SK-N-SH (cell line): ENCODE measurements around the gene CRB2. TPM values are rescaled to one million over a fixed set of nuclear protein-coding genes. Genes with fewer than 3 reads are reported as not detected.

Experiments used
- CTCF ChIA-PET: fragments of 300-600, 350-600 bp; formaldehyde crosslinking; extraction: SDS; loops from one replicate; lab custom pipeline; 2021; lab: Yijun Ruan, JAX
- POLR2A ChIA-PET: fragments of 350-600 bp; sonication (Branson Sonifier 250); formaldehyde crosslinking; extraction: SDS; loops from one replicate; lab custom pipeline; 2020; ENCODE audit warnings: antibody characterized with exemption, inconsistent platforms; lab: Yijun Ruan, JAX
- DNase-seq: peaks from one replicate; pipeline ENCODE4 v3.0.0; 2012
- H2AFZ ChIP-seq: fragments of 200-600 bp; sonication (generic); 2 replicates; pipeline ENCODE4 v1.8.1; 2016; ENCODE audit warnings: antibody characterized with exemption, mild to moderate bottlenecking, low read depth
- H3F3A ChIP-seq: fragments of 200-600 bp; sonication (generic); replicated peaks from 2 replicates; pipeline ENCODE3; 2016; ENCODE audit warnings: antibody characterized with exemption, mild to moderate bottlenecking; ENCODE audit not compliant: insufficient read depth
- H3K27ac ChIP-seq, 2 experiments: fragments of 200-500 bp in 1 of 2; fragments of 200-600 bp in 1 of 2; sonication (Bioruptor generic) in 1 of 2; sonication (generic), shearing (Covaris generic) in 1 of 2; 2 replicates each; pipeline versions ENCODE4 v1.5.1 to v1.6.1; 2014 to 2016; ENCODE audit warnings: low read depth in 2 of 2, inconsistent platforms in 1 of 2, low read length in 1 of 2, mild to moderate bottlenecking in 1 of 2, mixed read lengths in 1 of 2
- H3K27me3 ChIP-seq: fragments of 200-600 bp; sonication (generic), shearing (Covaris generic); 2 replicates; pipeline ENCODE4 v1.6.1; 2016; ENCODE audit warnings: mixed run types; ENCODE audit not compliant: insufficient read depth
- H3K36me3 ChIP-seq, 2 experiments: fragments of 200-500 bp in 1 of 2; fragments of 200-600 bp in 1 of 2; sonication (Bioruptor generic) in 1 of 2; sonication (generic) in 1 of 2; replicated peaks in 1 of 2; 2 replicates each; pipeline versions ENCODE3 to v1.5.1; 2014 to 2016; ENCODE audit warnings: low read length in 1 of 2, mild to moderate bottlenecking in 1 of 2; ENCODE audit not compliant: insufficient read depth in 2 of 2, control insufficient read depth in 1 of 2
- H3K4me1 ChIP-seq, 2 experiments: fragments of 200-500 bp in 1 of 2; fragments of 200-600 bp in 1 of 2; sonication (Bioruptor generic) in 1 of 2; sonication (generic), shearing (Covaris generic) in 1 of 2; 2 replicates each; pipeline versions ENCODE4 v1.5.1 to v1.6.1; 2014 to 2016; ENCODE audit warnings: low read depth in 1 of 2, low read length in 1 of 2, mixed run types in 1 of 2; ENCODE audit not compliant: insufficient read depth in 2 of 2, control insufficient read depth in 1 of 2
- H3K4me2 ChIP-seq: fragments of 200-600 bp; sonication (generic), shearing (Covaris generic); 2 replicates; pipeline ENCODE4 v1.6.1; 2017; ENCODE audit warnings: mixed run types
- H3K4me3 ChIP-seq, 2 experiments: fragments of 200-500 bp in 1 of 2; fragments of 200-600 bp in 1 of 2; sonication (Bioruptor generic) in 1 of 2; sonication (generic), shearing (Covaris generic) in 1 of 2; 2 replicates each; pipeline versions ENCODE4 v1.5.1 to v1.8.1; 2014 to 2016; ENCODE audit warnings: low read depth in 2 of 2, inconsistent platforms in 1 of 2, low read length in 1 of 2, mild to moderate bottlenecking in 1 of 2, mixed read lengths in 1 of 2, moderate library complexity in 1 of 2
- H3K79me2 ChIP-seq: fragments of 200-600 bp; sonication (generic); 2 replicates; pipeline ENCODE4 v1.8.1; 2017; ENCODE audit warnings: mild to moderate bottlenecking; ENCODE audit not compliant: insufficient read depth
- H3K9ac ChIP-seq: fragments of 200-600 bp; sonication (generic); 2 replicates; pipeline ENCODE4 v1.6.1; 2017; ENCODE audit warnings: mixed run types
- H3K9me2 ChIP-seq: fragments of 200-600 bp; sonication (generic); 2 replicates; pipeline ENCODE4 v1.6.1; 2017; ENCODE audit warnings: mixed run types
- H3K9me3 ChIP-seq: fragments of 200-600 bp; sonication (generic); 2 replicates; pipeline ENCODE4 v1.6.1; 2017; ENCODE audit warnings: mixed run types, mild to moderate bottlenecking, moderate library complexity
- H4K20me1 ChIP-seq: fragments of 200-600 bp; sonication (generic); 2 replicates; pipeline ENCODE4 v1.6.1; 2017; ENCODE audit warnings: mild to moderate bottlenecking, mixed run types; ENCODE audit not compliant: insufficient read depth
- CHD2 ChIP-seq: fragments of 150-350 bp; IDR thresholded peaks from 2 replicates; pipeline ENCODE4 v1.6.1; 2018; ENCODE audit warnings: low read length; ENCODE audit not compliant: partially characterized antibody
- EP300 ChIP-seq, 2 experiments: IDR thresholded peaks; 2 replicates each; pipeline versions ENCODE4 v1.4.0 to v1.6.1; 2012; ENCODE audit warnings: borderline replicate concordance in 1 of 2, low read depth in 1 of 2, low read length in 1 of 2
- FOXJ3 ChIP-seq: sonication (generic); formaldehyde crosslinking; IDR thresholded peaks from 2 replicates; pipeline ENCODE4 v1.5.1; 2020; ENCODE audit warnings: mild to moderate bottlenecking, missing genetic modification reagents
- IRF3 ChIP-seq: fragments of 150-350 bp; IDR thresholded peaks from 2 replicates; pipeline ENCODE4 v1.6.1; 2016; ENCODE audit warnings: mild to moderate bottlenecking, low read depth, low read length
- NFIC ChIP-seq: IDR thresholded peaks from 2 replicates; pipeline ENCODE4 v1.4.0; 2012; ENCODE audit warnings: borderline replicate concordance
- RAD21 ChIP-seq: IDR thresholded peaks from 2 replicates; pipeline ENCODE4 v1.6.1; 2012; ENCODE audit warnings: mild to moderate bottlenecking, low read length
- RCOR1 ChIP-seq: fragments of 150-350 bp; IDR thresholded peaks from 2 replicates; pipeline ENCODE4 v1.6.1; 2017; ENCODE audit warnings: antibody characterized with exemption, low read length
- REST ChIP-seq: IDR thresholded peaks from 2 replicates; pipeline ENCODE4 v1.6.1; 2012; ENCODE audit warnings: mild to moderate bottlenecking, low read depth, low read length, moderate library complexity
- RFX5 ChIP-seq: IDR thresholded peaks from 2 replicates; pipeline ENCODE4 v1.6.1; 2012; ENCODE audit warnings: mild to moderate bottlenecking, improper control_type of control experiment, low read length
- SMC3 ChIP-seq: IDR thresholded peaks from 2 replicates; pipeline ENCODE4 v1.6.1; 2012; ENCODE audit warnings: low read depth, low read length, improper control_type of control experiment
- TAF1 ChIP-seq: IDR thresholded peaks from 2 replicates; pipeline ENCODE4 v1.6.1; 2012; ENCODE audit warnings: low read depth, mild to moderate bottlenecking, low read length, moderate library complexity, borderline replicate concordance
- TEAD4 ChIP-seq: IDR thresholded peaks from 2 replicates; pipeline ENCODE4 v1.4.0; 2012; ENCODE audit warnings: mild to moderate bottlenecking, borderline replicate concordance; ENCODE audit not compliant: insufficient read depth
- YY1 ChIP-seq: IDR thresholded peaks from 2 replicates; pipeline ENCODE4 v1.4.0; 2012; ENCODE audit warnings: low read depth, mild to moderate bottlenecking
- WGBS: methylation state at CpG from one replicate; pipeline ENCODE4 v1.1.6; 2017; ENCODE audit warnings: low lambda C conversion rate; 5-methylcytosine and 5-hydroxymethylcytosine counted together
- polyA plus RNA-seq, 3 experiments: library from polyadenylated mRNA; depleted of rRNA; stranded (reverse); fragments of >200 nt; gene quantifications; 2 replicates each; pipeline ENCODE4 v1.2.3, GENCODE V29; 2012
- TF ChIP-seq, protein P1 (sequence below): IDR thresholded peaks from 2 replicates; pipeline ENCODE4 v1.4.0; 2012; ENCODE audit warnings: low read depth
- TF ChIP-seq, protein P2 (sequence below): fragments of 200-600 bp; sonication (generic); IDR thresholded peaks from 2 replicates; pipeline ENCODE4 v1.6.1; 2017; ENCODE audit warnings: antibody characterized with exemption, mild to moderate bottlenecking, moderate library complexity

CRB2 gene
- polyA plus RNA-seq, 1 of the 3 experiments (the other 2 are of a cell fraction): not detected

DNA sequence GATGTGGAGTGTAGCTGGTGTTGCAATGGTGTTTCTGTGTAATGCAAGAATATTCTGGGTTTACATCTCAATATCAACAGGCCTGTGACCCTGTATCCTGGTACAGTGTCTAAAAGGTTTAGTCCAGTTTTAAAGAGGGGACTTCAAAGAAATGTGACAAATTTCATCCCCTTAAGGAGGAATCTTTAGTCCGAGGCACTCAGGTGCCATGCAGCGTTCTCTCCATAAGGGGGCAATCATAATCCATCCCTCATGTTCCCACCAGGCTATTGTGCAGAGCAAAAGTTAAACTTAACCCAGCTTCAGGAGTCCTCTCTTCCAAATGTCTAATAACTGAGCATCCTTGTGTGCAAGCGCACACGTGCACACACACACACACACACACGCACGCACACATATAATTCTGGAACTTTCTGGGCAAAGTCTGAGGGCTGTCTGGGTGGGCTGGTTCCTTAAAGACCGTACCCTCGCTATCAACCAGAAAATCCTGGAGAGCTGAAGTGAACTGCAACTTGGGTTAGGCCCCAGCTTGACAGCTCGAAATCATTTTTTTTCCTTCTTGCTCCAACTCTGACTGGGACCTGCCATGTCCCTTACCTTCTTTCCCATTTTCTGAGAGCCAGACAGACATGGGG is 46.0 kb downstream of the CRB2 start:
- H2AFZ ChIP-seq: no peak overlapping the region
- TF ChIP-seq YY1 (no peak), RCOR1 (no peak), RAD21 (peak; percentile 92), SMC3 (peak; percentile 50), RFX5 (no peak)
- TF ChIP-seq, protein P1, sequence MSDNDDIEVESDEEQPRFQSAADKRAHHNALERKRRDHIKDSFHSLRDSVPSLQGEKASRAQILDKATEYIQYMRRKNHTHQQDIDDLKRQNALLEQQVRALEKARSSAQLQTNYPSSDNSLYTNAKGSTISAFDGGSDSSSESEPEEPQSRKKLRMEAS: no peak
- TF ChIP-seq, protein P2, sequence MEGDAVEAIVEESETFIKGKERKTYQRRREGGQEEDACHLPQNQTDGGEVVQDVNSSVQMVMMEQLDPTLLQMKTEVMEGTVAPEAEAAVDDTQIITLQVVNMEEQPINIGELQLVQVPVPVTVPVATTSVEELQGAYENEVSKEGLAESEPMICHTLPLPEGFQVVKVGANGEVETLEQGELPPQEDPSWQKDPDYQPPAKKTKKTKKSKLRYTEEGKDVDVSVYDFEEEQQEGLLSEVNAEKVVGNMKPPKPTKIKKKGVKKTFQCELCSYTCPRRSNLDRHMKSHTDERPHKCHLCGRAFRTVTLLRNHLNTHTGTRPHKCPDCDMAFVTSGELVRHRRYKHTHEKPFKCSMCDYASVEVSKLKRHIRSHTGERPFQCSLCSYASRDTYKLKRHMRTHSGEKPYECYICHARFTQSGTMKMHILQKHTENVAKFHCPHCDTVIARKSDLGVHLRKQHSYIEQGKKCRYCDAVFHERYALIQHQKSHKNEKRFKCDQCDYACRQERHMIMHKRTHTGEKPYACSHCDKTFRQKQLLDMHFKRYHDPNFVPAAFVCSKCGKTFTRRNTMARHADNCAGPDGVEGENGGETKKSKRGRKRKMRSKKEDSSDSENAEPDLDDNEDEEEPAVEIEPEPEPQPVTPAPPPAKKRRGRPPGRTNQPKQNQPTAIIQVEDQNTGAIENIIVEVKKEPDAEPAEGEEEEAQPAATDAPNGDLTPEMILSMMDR: peak; percentile 78
- H4K20me1 ChIP-seq: no peaks in the 10 kb centered on the region
- no peaks in the 10 kb centered on the region for H3F3A ChIP-seq
- no peak overlapping the region for H3K4me2 ChIP-seq
- peak overlapping the region in 1 of 2 experiments; percentile 30; a peak in 1 of 4 replicates for H3K4me3 ChIP-seq
- DNase-seq: peak; percentile 81
- no peak overlapping the region for H3K9ac ChIP-seq
- H3K9me2 ChIP-seq: no peaks in the 10 kb centered on the region
- H3K27ac ChIP-seq: no peak overlapping the region
- H3K79me2 ChIP-seq: no peaks in the 10 kb centered on the region
- peaks cover 0 to 2% of the 10 kb centered on the region in 2 experiments for H3K36me3 ChIP-seq
- peaks cover 0 to 6% of the 10 kb centered on the region in 2 experiments; a peak in 1 of 4 replicates for H3K4me1 ChIP-seq
- ChIA-PET POLR2A (no interaction called here), CTCF (interaction anchor here (0.6 to 3.5 kb wide), 31 partner anchors 9 to 1351 kb away, joined by 3 to 20 read pairs (median 3); partner anchors contain the start of genes CRB2 and LHX2)
- no peaks in the 10 kb centered on the region for H3K27me3 ChIP-seq
- WGBS: 52% methylated on average over 9 of the region's 9 CpGs
- H3K9me3 ChIP-seq: no peaks in the 10 kb centered on the region

- no peak overlapping the region for H3K4me3 ChIP-seq
- no peaks in the 10 kb centered on the region for H3K79me2 ChIP-seq
- H4K20me1 ChIP-seq: no peaks in the 10 kb centered on the region
- ChIA-PET POLR2A (no interaction called here), CTCF (interaction anchor here (0.8 to 2.0 kb wide), 5 partner anchors 13 to 984 kb away, joined by 3 to 8 read pairs (median 5); no protein-coding TSS in a partner anchor)
- H3F3A ChIP-seq: no peaks in the 10 kb centered on the region
- H3K9me3 ChIP-seq: no peaks in the 10 kb centered on the region
- no peak overlapping the region for H3K9ac ChIP-seq
- H3K27me3 ChIP-seq: no peaks in the 10 kb centered on the region
- H3K27ac ChIP-seq: no peak overlapping the region
- no peak overlapping the region for H2AFZ ChIP-seq
- WGBS: 87% methylated on average over 16 of the region's 17 CpGs
- H3K9me2 ChIP-seq: no peaks in the 10 kb centered on the region
- peaks cover 0 to 13% of the 10 kb centered on the region in 2 experiments; a peak in 1 of 4 replicates for H3K4me1 ChIP-seq
- DNase-seq: no peak
- H3K4me2 ChIP-seq: no peak overlapping the region
- peaks cover 0 to 2% of the 10 kb centered on the region in 2 experiments for H3K36me3 ChIP-seq
- TF ChIP-seq, protein P1: no peak
- TF ChIP-seq, protein P2: no peak
- TF ChIP-seq RFX5: no peak
- TF ChIP-seq CHD2: no peak
- TF ChIP-seq REST: no peak
- no peak for TF ChIP-seq TAF1
- no peak for TF ChIP-seq IRF3
- TF ChIP-seq FOXJ3: no peak
- TF ChIP-seq YY1: no peak
- TF ChIP-seq TEAD4: no peak
- TF ChIP-seq NFIC: no peak
- no peak for TF ChIP-seq EP300 (IDR thresholded peaks at IDR 0.05; ENCODE audit: borderline replicate concordance in 1 of 2, low read depth in 1 of 2, low read length in 1 of 2)
These were observed 47.0 kb downstream of the CRB2 start for GRCh38 chr9:123402981-123403509.
